HCT116 (cell line): ENCODE data around the gene TRPC4. TPM values are rescaled to one million over a fixed set of nuclear protein-coding genes. Genes with fewer than 3 reads are reported as not detected.

ENCODE experiments used
- ATAC-seq: fragments of 200-7000 bp; cut with Tn5 transposase; 2 replicates; pipeline ENCODE4 v1.9.1; 2020; ENCODE audit warnings: mild to moderate bottlenecking, moderate library complexity
- BruUV-seq: library from RNA; stranded (reverse); fragments of 400-500 nt; replicated peaks from 2 replicates; lab custom pipeline; 2021; lab: Mats Ljungman, UMichigan
- CTCF ChIA-PET: fragments of 300-600 bp; sonication (Branson Sonifier 250); formaldehyde crosslinking; loops from one replicate; lab custom pipeline; 2021; ENCODE audit warnings: antibody characterized with exemption; lab: Charles Lee
- POLR2A ChIA-PET: fragments of 300-600, 350-600 bp; sonication (Branson Sonifier 250); formaldehyde crosslinking; loops from one replicate; lab custom pipeline; 2021; ENCODE audit warnings: antibody characterized with exemption; lab: Charles Lee
- RAD21 ChIA-PET, 2 experiments: fragments of 300-600 bp; sonication (Branson Sonifier 250); formaldehyde crosslinking; loops; one replicate each; lab custom pipeline; 2023; ENCODE audit warnings: low total read pairs in 2 of 2; ENCODE audit not compliant: uncharacterized antibody in 2 of 2, unreplicated experiment in 2 of 2, low non-redundant PET in 1 of 2; lab: Charles Lee
- DNase-seq: peaks from one replicate; pipeline ENCODE4 v3.0.0-alpha.2; 2010; ENCODE audit warnings: low read depth, low spot score
- H2AFZ ChIP-seq: fragments of 200-600 bp; shearing (Covaris generic), sonication (generic); 2 replicates; pipeline ENCODE4 v1.6.1; 2017; ENCODE audit warnings: low read depth, mixed run types, mixed read lengths, antibody characterized with exemption, low read length; ENCODE audit not compliant: poor library complexity, severe bottlenecking
- H3K27ac ChIP-seq: 2 replicates; pipeline ENCODE4 v1.5.1; 2012; ENCODE audit warnings: low read depth, low read length
- H3K27me3 ChIP-seq: fragments of 200-600 bp; sonication (generic); 2 replicates; pipeline ENCODE4 v1.6.1; 2016; ENCODE audit warnings: mixed run types, low read length, mixed read lengths; ENCODE audit not compliant: insufficient read depth
- H3K36me3 ChIP-seq, 2 experiments: fragments of 200-500 bp in 1 of 2; fragments of 200-600 bp in 1 of 2; sonication (Bioruptor generic) in 1 of 2; sonication (generic) in 1 of 2; 2 replicates each; pipeline versions ENCODE4 v1.5.1 to v1.6.1; 2014 to 2016; ENCODE audit warnings: low read length in 2 of 2, inconsistent platforms in 1 of 2, mixed read lengths in 1 of 2, mixed run types in 1 of 2; ENCODE audit not compliant: insufficient read depth in 2 of 2, control insufficient read depth in 1 of 2
- H3K4me1 ChIP-seq, 2 experiments: fragments of 200-600 bp in 1 of 2; sonication (generic) in 1 of 2; 2 replicates each; pipeline versions ENCODE4 v1.5.1 to v1.6.1; 2012 to 2017; ENCODE audit warnings: low read length in 2 of 2, inconsistent platforms in 1 of 2, mild to moderate bottlenecking in 1 of 2, mixed read lengths in 1 of 2, mixed run types in 1 of 2, moderate library complexity in 1 of 2; ENCODE audit not compliant: insufficient read depth in 2 of 2, control insufficient read depth in 1 of 2
- H3K4me2 ChIP-seq: fragments of 200-600 bp; sonication (generic); 2 replicates; pipeline ENCODE4 v1.6.1; 2017; ENCODE audit warnings: mixed run types, low read length, mixed read lengths
- H3K4me3 ChIP-seq, 2 experiments: fragments of 200-600 bp in 1 of 2; sonication (generic) in 1 of 2; replicated peaks in 1 of 2; 2 replicates each; pipeline ENCODE4 v1.5.1; 2011 to 2016; ENCODE audit warnings: low read length in 2 of 2, control low read depth in 1 of 2, low read depth in 1 of 2, mild to moderate bottlenecking in 1 of 2, mixed read lengths in 1 of 2, mixed run types in 1 of 2
- H3K79me2 ChIP-seq: fragments of 200-600 bp; sonication (generic); 2 replicates; pipeline ENCODE4 v1.6.1; 2017; ENCODE audit warnings: mild to moderate bottlenecking, mixed run types, low read length, moderate library complexity, mixed read lengths; ENCODE audit not compliant: insufficient read depth
- H3K9ac ChIP-seq: fragments of 200-600 bp; sonication (generic); 2 replicates; pipeline ENCODE4 v1.6.1; 2016; ENCODE audit warnings: low read length, mixed read lengths
- H3K9me2 ChIP-seq: fragments of 200-600 bp; sonication (generic), shearing (Covaris generic); 2 replicates; pipeline ENCODE4 v1.6.1; 2017; ENCODE audit warnings: mixed run types, mild to moderate bottlenecking, moderate library complexity; ENCODE audit not compliant: insufficient read depth
- H3K9me3 ChIP-seq, 2 experiments: fragments of 200-500 bp in 1 of 2; fragments of 200-600 bp in 1 of 2; sonication (Bioruptor generic) in 1 of 2; sonication (generic) in 1 of 2; 2 replicates each; pipeline ENCODE4 v1.6.1; 2014 to 2017; ENCODE audit warnings: low read length in 2 of 2, mixed read lengths in 2 of 2, inconsistent platforms in 1 of 2, low read depth in 1 of 2, mild to moderate bottlenecking in 1 of 2, mixed run types in 1 of 2, moderate library complexity in 1 of 2; ENCODE audit not compliant: control insufficient read depth in 1 of 2, insufficient read depth in 1 of 2
- H4K20me1 ChIP-seq: fragments of 200-600 bp; sonication (generic), shearing (Covaris generic); 2 replicates; pipeline ENCODE4 v1.6.1; 2017; ENCODE audit warnings: mixed run types, mild to moderate bottlenecking, moderate library complexity; ENCODE audit not compliant: insufficient read depth
- CBX3 ChIP-seq: IDR thresholded peaks from 2 replicates; pipeline ENCODE4 v1.6.1; 2012; ENCODE audit warnings: low read depth
- CEBPB ChIP-seq: IDR thresholded peaks from 2 replicates; pipeline ENCODE4 v1.6.1; 2012; ENCODE audit warnings: low read depth
- EGR1 ChIP-seq: IDR thresholded peaks from 2 replicates; pipeline ENCODE4 v1.6.1; 2012; ENCODE audit warnings: low read depth
- POLR2A ChIP-seq: IDR thresholded peaks from 2 replicates; pipeline ENCODE4 v1.7.0; 2011; ENCODE audit warnings: borderline replicate concordance; ENCODE audit not compliant: insufficient read depth, insufficient read length; ENCODE audit errors: extremely low read depth
- REST ChIP-seq: IDR thresholded peaks from 2 replicates; pipeline ENCODE4 v1.6.1; 2012; ENCODE audit warnings: low read depth
- YY1 ChIP-seq: IDR thresholded peaks from 2 replicates; pipeline ENCODE4 v1.6.1; 2011; ENCODE audit warnings: low read length, low read depth, moderate library complexity, mild to moderate bottlenecking; ENCODE audit not compliant: insufficient replicate concordance; ENCODE audit errors: extremely low read depth
- ZBTB33 ChIP-seq: IDR thresholded peaks from 2 replicates; pipeline ENCODE4 v1.6.1; 2011; ENCODE audit warnings: mild to moderate bottlenecking, low read length, moderate library complexity; ENCODE audit not compliant: insufficient replicate concordance; ENCODE audit errors: extremely low read depth
- intact Hi-C: fragments of 100-400 bp; cut with micrococcal nuclease; formaldehyde crosslinking; loops from 2 replicates; pipeline ENCODE4 v1.10.0; 2022
- total RNA-seq: library from RNA; stranded (reverse); gene quantifications from one replicate; pipeline ENCODE4 v1.2.1, GENCODE V29; 2021; ENCODE audit not compliant: unreplicated experiment
- TF ChIP-seq, protein P1 (sequence below): IDR thresholded peaks from 2 replicates; pipeline ENCODE4 v1.6.1; 2012

Gene TRPC4
- total RNA-seq, 1 experiment from 2014 or later, result not detected

- TF ChIP-seq REST, result no peak
- TF ChIP-seq, protein P1, sequence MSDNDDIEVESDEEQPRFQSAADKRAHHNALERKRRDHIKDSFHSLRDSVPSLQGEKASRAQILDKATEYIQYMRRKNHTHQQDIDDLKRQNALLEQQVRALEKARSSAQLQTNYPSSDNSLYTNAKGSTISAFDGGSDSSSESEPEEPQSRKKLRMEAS, result no peak
Measured at GRCh38 chr13:37736045-37736444, 133.5 kb downstream of the TRPC4 start (continued).

- no TSS peak for BruUV-seq
- no peak overlapping the region for H3K9ac ChIP-seq
- ChIA-PET RAD21 (no interaction called here), CTCF (no interaction called here), POLR2A (no interaction called here)
- H3K4me1 ChIP-seq, result no peaks in the 10 kb centered on the region
- intact Hi-C loops, result no loop called here
- H2AFZ ChIP-seq, result no peak overlapping the region
- no peak overlapping the region for H3K27ac ChIP-seq
- ATAC-seq (no peak), DNase-seq (no peak)
- H3K27me3 ChIP-seq, result no peaks in the 10 kb centered on the region
- H3K36me3 ChIP-seq, result no peaks in the 10 kb centered on the region
- TF ChIP-seq EGR1, result no peak
- TF ChIP-seq YY1, result no peak
- no peak for TF ChIP-seq ZBTB33
- TF ChIP-seq POLR2A, result no peak
- no peak for TF ChIP-seq CEBPB
- TF ChIP-seq CBX3, result no peak
- H3K4me3 ChIP-seq, result no peak overlapping the region
- H4K20me1 ChIP-seq, result no peaks in the 10 kb centered on the region
- H3K4me2 ChIP-seq, result no peak overlapping the region
- H3K9me3 ChIP-seq, result peaks cover 12 to 25% of the 10 kb centered on the region in 2 experiments; a peak in 3 of 4 replicates
- no peaks in the 10 kb centered on the region for H3K9me2 ChIP-seq
- no peaks in the 10 kb centered on the region for H3K79me2 ChIP-seq
Measured at GRCh38 chr13:37735293-37735692, 134.3 kb downstream of the TRPC4 start.
